CD4-positive, CD25-positive, alpha-beta regulatory T cell (primary cell): ENCODE data around the gene LYPD1. TPM values are rescaled to one million over a fixed set of nuclear protein-coding genes. Genes with fewer than 3 reads are reported as not detected.

Experiments
- ATAC-seq, 2 donors: fragments of 150-1000 bp; cut with Tn5 transposase; one replicate each; pipeline ENCODE4 v1.10.0; 2021; ENCODE audit warnings: low read depth in 2 of 2, moderate number of reproducible peaks in 2 of 2, moderate library complexity in 1 of 2
- DNase-seq, 3 donors: peaks; one replicate each; pipeline versions ENCODE4 v3.0.0 to v3.0.0-alpha.2; 2012 to 2022; ENCODE audit warnings: mixed read lengths in 1 of 3
- H3K27ac ChIP-seq: one replicate; pipeline ENCODE4 v1.7.0; 2013; ENCODE audit warnings: mild to moderate bottlenecking, low read length; ENCODE audit not compliant: insufficient read depth, poor library complexity, severe bottlenecking
- H3K27me3 ChIP-seq: one replicate; pipeline ENCODE4 v1.7.0; 2013; ENCODE audit warnings: low read length; ENCODE audit not compliant: control insufficient read depth, insufficient read depth
- H3K36me3 ChIP-seq: one replicate; pipeline ENCODE4 v1.7.0; 2013; ENCODE audit warnings: mild to moderate bottlenecking, low read length, moderate library complexity; ENCODE audit not compliant: control insufficient read depth, insufficient read depth
- H3K4me1 ChIP-seq: 2 replicates; pipeline ENCODE4 v1.7.0; 2013; ENCODE audit warnings: mild to moderate bottlenecking, low read length; ENCODE audit not compliant: insufficient read depth, control insufficient read depth, poor library complexity, severe bottlenecking
- H3K4me3 ChIP-seq: one replicate; pipeline ENCODE4 v1.7.0; 2013; ENCODE audit warnings: low read depth, mild to moderate bottlenecking, low read length, moderate library complexity
- H3K9me3 ChIP-seq, 2 experiments: 1 replicate in 1 of 2; 2 replicates in 1 of 2; pipeline ENCODE4 v1.7.0; 2013; ENCODE audit warnings: low read length in 2 of 2, mild to moderate bottlenecking in 1 of 2, moderate library complexity in 1 of 2; ENCODE audit not compliant: control insufficient read depth in 2 of 2
- H3K27ac Mint-ChIP-seq, 3 donors: one replicate each; pipeline ENCODE4 v1.8.0; 2020 to 2022; ENCODE audit warnings: mild to moderate bottlenecking in 3 of 3, mixed read lengths in 3 of 3, moderate library complexity in 2 of 3
- H3K27me3 Mint-ChIP-seq: one replicate; pipeline ENCODE4 v1.8.0; 2022; ENCODE audit warnings: mild to moderate bottlenecking, mixed read lengths
- H3K36me3 Mint-ChIP-seq: one replicate; pipeline ENCODE4 v1.8.0; 2020; ENCODE audit warnings: mixed read lengths
- H3K4me1 Mint-ChIP-seq, 4 donors: one replicate each; pipeline ENCODE4 v1.8.0; 2020 to 2022; ENCODE audit warnings: mixed read lengths in 4 of 4, mild to moderate bottlenecking in 1 of 4
- H3K4me3 Mint-ChIP-seq, 4 donors: one replicate each; pipeline ENCODE4 v1.8.0; 2020 to 2022; ENCODE audit warnings: mild to moderate bottlenecking in 4 of 4, mixed read lengths in 4 of 4, moderate library complexity in 3 of 4
- H3K9me3 Mint-ChIP-seq, 7 donors: one replicate each; pipeline ENCODE4 v1.8.0; 2020 to 2022; ENCODE audit warnings: mixed read lengths in 7 of 7, mild to moderate bottlenecking in 3 of 7, moderate library complexity in 2 of 7
- polyA plus RNA-seq, 4 donors: library from polyadenylated mRNA; unstranded; fragments of 300-500 nt; fragmentation: Illumina TruSeq; gene quantifications; one replicate each; pipeline ENCODE4 v1.2.3, GENCODE V29; 2021
- total RNA-seq: library from RNA; stranded (reverse); gene quantifications from one replicate; pipeline ENCODE4 v1.2.3, GENCODE V29; 2022

The LYPD1 gene
- total and polyA plus RNA-seq, 5 donors from 2014 or later: not detected

DNA sequence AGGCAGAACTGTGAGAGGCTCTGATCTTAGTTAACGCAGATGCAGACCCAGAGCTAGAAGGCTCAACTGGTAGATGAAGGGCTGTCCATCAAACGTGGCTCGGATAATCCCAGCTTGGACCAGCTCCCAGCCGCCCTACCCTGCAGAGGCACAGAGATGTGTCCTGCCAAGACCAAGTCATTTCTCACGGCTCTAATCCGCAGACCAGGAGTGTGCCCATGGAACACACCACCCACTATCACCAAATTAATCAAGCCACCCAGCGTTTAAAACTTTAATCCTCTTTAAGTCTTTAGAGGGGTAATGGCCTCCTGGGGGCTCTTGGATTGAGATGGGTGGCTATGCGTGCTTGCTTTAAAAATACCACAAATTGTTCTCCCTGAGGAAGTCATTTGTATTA, 17.5 kb downstream of the LYPD1 start:
- H3K4me1 ChIP-seq: no peaks in the 10 kb centered on the region
- no peak for DNase-seq
- H3K27me3 ChIP-seq: no peaks in the 10 kb centered on the region
- Mint-ChIP-seq H3K4me1 (no peaks in the 10 kb centered on the region), H3K27ac (no peak overlapping the region), H3K4me3 (no peak overlapping the region), H3K27me3 (no peaks in the 10 kb centered on the region), H3K36me3 (no peaks in the 10 kb centered on the region), H3K9me3 (peaks cover 0 to 6% (median 0%) of the 10 kb centered on the region in 7 donors)
- no peak overlapping the region for H3K27ac ChIP-seq
- H3K36me3 ChIP-seq: no peaks in the 10 kb centered on the region
- no peaks in the 10 kb centered on the region for H3K9me3 ChIP-seq
- no peak for ATAC-seq
- no peak overlapping the region for H3K4me3 ChIP-seq

DNA sequence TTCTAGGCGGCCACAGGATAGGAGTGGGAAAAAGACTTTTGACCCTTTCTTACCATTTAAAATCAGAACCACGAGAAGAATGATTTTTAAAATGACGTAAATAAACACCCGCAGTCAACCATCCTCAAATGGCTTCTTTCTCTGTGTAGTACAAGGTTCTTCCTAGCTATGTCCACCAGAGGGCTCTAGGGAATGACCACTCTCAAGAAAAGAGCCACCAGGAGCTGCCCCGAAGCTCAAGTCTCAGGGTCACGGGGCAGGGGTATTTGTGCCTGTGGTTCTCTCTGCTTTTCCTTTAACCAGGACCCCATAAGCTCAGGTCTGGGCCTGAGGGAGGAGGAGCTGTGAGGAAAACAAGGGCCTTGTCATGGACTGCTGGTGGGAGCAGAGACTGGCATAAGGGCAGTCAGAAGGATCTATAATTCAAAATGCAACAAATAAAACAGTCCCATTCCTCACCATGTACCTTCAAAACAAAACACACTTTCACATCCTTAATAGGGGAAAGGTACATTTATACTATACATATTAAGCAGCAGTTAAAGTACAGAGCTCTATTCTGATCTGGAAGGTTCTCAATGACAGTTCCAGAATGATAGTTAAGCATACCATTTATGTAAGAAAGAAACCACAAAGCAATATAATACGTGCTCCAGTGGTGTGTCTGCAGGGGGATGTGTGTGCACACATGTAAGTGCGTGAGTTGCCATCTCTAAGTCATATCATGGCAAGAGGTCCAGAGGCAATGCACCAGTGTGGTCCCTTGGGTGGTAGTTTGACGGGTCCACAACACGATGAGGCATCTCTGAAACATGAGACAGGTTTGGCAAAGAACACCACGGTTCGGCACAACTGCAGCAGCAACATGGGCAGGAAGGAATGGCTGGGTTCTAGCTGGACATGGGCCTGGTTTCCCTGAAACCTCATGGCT, 18.6 kb downstream of the LYPD1 start:
- H3K4me1 Mint-ChIP-seq: no peaks in the 10 kb centered on the region
- ATAC-seq (no peak), DNase-seq (no peak)
- peaks cover 0 to 4% (median 0%) of the 10 kb centered on the region in 7 donors for H3K9me3 Mint-ChIP-seq
- H3K27ac Mint-ChIP-seq: no peak overlapping the region
- Histone ChIP-seq H3K9me3 (no peaks in the 10 kb centered on the region), H3K4me3 (no peak overlapping the region), H3K4me1 (no peaks in the 10 kb centered on the region), H3K27ac (no peak overlapping the region), H3K27me3 (no peaks in the 10 kb centered on the region), H3K36me3 (no peaks in the 10 kb centered on the region)
- no peaks in the 10 kb centered on the region for H3K36me3 Mint-ChIP-seq
- no peaks in the 10 kb centered on the region for H3K27me3 Mint-ChIP-seq
- no peak overlapping the region for H3K4me3 Mint-ChIP-seq

GRCh38 chr2:132646540-132647108, 23.4 kb downstream of the LYPD1 start:
- no peaks in the 10 kb centered on the region for H3K36me3 ChIP-seq
- no peak for ATAC-seq
- no peaks in the 10 kb centered on the region for H3K4me1 ChIP-seq
- DNase-seq: no peak
- H3K9me3 ChIP-seq: no peaks in the 10 kb centered on the region
- H3K4me3 ChIP-seq: no peak overlapping the region
- H3K9me3 Mint-ChIP-seq: peaks cover 0 to 4% (median 0%) of the 10 kb centered on the region in 7 donors
- no peaks in the 10 kb centered on the region for H3K27me3 ChIP-seq
- no peak overlapping the region for H3K27ac Mint-ChIP-seq
- no peaks in the 10 kb centered on the region for H3K36me3 Mint-ChIP-seq
- H3K27me3 Mint-ChIP-seq: no peaks in the 10 kb centered on the region
- no peaks in the 10 kb centered on the region for H3K4me1 Mint-ChIP-seq
- H3K4me3 Mint-ChIP-seq: peak overlapping the region in 1 of 4 donors; percentile 81
- H3K27ac ChIP-seq: no peak overlapping the region

DNA sequence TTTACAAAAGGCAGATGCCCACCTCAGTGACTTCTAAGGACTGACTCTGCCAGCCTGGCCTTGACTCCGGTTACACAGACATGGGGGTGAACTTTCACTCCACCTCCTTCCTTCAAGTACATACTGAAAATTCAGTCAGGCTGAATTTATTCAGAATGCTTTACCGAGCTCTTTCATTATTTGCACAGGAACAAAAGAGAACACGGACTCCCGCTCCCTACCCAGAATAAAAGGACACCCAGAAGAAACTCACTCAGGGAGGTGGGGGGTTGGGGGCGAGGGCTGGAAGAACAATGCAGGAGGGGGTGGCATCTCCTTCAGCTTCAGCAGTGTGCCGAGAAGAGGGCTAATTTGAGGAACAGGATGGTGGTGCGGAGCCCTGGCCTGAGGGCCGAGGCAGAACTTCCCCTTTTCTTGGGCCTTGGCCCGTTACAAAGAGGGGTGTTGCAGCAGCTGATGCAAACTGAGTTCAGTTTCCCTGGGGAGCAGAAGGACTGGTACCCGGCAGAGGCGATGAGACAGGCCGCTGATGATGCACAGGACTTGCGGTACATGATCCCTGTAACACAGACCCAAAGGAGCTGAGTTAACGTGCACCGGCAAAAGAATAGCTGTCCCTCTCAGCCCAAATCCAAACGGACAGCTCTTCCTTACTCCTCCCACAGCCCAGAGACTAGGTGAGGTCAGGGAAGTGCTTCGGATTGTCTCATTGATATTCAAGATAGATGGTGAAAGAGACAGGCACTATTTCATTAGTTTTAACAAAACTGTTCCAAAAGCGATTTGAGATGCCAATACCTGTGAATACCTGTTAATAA, 24.1 kb downstream of the LYPD1 start:
- Mint-ChIP-seq H3K27ac (no peak overlapping the region), H3K9me3 (peaks cover 0 to 4% (median 0%) of the 10 kb centered on the region in 7 donors), H3K36me3 (no peaks in the 10 kb centered on the region), H3K27me3 (no peaks in the 10 kb centered on the region), H3K4me1 (no peaks in the 10 kb centered on the region), H3K4me3 (no peak overlapping the region)
- no peak for ATAC-seq
- H3K27me3 ChIP-seq: no peaks in the 10 kb centered on the region
- H3K4me1 ChIP-seq: no peaks in the 10 kb centered on the region
- no peak overlapping the region for H3K4me3 ChIP-seq
- H3K36me3 ChIP-seq: no peaks in the 10 kb centered on the region
- no peak for DNase-seq
- H3K9me3 ChIP-seq: no peaks in the 10 kb centered on the region
- no peak overlapping the region for H3K27ac ChIP-seq

- ATAC-seq (no peak), DNase-seq (no peak)
- no peaks in the 10 kb centered on the region for H3K9me3 ChIP-seq
- no peaks in the 10 kb centered on the region for H3K27me3 ChIP-seq
- H3K27ac Mint-ChIP-seq: no peak overlapping the region
- H3K4me3 ChIP-seq: no peak overlapping the region
- peaks cover 0 to 2% (median 0%) of the 10 kb centered on the region in 7 donors for H3K9me3 Mint-ChIP-seq
- H3K4me1 ChIP-seq: no peaks in the 10 kb centered on the region
- H3K27ac ChIP-seq: no peak overlapping the region
- no peaks in the 10 kb centered on the region for H3K36me3 ChIP-seq
- no peaks in the 10 kb centered on the region for H3K36me3 Mint-ChIP-seq
- no peak overlapping the region for H3K4me3 Mint-ChIP-seq
- H3K4me1 Mint-ChIP-seq: no peaks in the 10 kb centered on the region
- H3K27me3 Mint-ChIP-seq: no peaks in the 10 kb centered on the region
Observed at GRCh38 chr2:132645176-132645575, 24.8 kb downstream of the LYPD1 start.

DNA sequence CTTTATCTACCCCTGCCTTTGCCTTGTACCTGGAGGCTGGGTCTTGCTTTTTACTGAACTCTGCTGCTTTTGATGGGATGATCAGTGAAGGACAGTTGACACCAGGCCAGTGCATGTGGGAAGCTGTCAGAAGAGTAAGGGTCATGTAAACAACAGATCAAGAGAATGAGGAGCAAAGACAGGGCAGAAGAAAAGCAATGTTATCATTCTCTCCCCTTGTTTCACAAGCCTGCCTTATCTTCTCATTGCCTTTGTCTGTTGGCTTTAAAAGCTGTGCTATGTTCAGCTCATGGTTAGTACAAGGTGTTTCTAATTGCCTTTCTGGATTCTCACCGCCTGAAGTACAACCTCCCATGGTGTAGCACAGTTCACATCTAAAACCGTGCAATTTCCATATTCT, 27.6 kb downstream of the LYPD1 start:
- Histone ChIP-seq H3K4me1 (no peaks in the 10 kb centered on the region), H3K4me3 (no peak overlapping the region), H3K27ac (no peak overlapping the region), H3K9me3 (no peaks in the 10 kb centered on the region), H3K27me3 (no peaks in the 10 kb centered on the region), H3K36me3 (no peaks in the 10 kb centered on the region)
- no peaks in the 10 kb centered on the region for H3K4me1 Mint-ChIP-seq
- no peak overlapping the region for H3K4me3 Mint-ChIP-seq
- no peaks in the 10 kb centered on the region for H3K36me3 Mint-ChIP-seq
- DNase-seq: no peak
- H3K9me3 Mint-ChIP-seq: peaks cover 0 to 2% (median 0%) of the 10 kb centered on the region in 7 donors
- ATAC-seq: no peak
- no peaks in the 10 kb centered on the region for H3K27me3 Mint-ChIP-seq
- no peak overlapping the region for H3K27ac Mint-ChIP-seq

- Histone ChIP-seq H3K27me3 (no peaks in the 10 kb centered on the region), H3K9me3 (no peaks in the 10 kb centered on the region), H3K27ac (no peak overlapping the region), H3K36me3 (no peaks in the 10 kb centered on the region), H3K4me1 (no peaks in the 10 kb centered on the region), H3K4me3 (no peak overlapping the region)
- ATAC-seq (no peak), DNase-seq (no peak)
- no peak overlapping the region for H3K27ac Mint-ChIP-seq
- H3K4me3 Mint-ChIP-seq: no peak overlapping the region
- peaks cover 0 to 2% (median 0%) of the 10 kb centered on the region in 7 donors for H3K9me3 Mint-ChIP-seq
- H3K27me3 Mint-ChIP-seq: no peaks in the 10 kb centered on the region
- H3K36me3 Mint-ChIP-seq: no peaks in the 10 kb centered on the region
- no peaks in the 10 kb centered on the region for H3K4me1 Mint-ChIP-seq
Observed at GRCh38 chr2:132641819-132642218, 28.2 kb downstream of the LYPD1 start.
